Adrenal gland (tissue), 12 donors: ENCODE data around the gene MOB3B. TPM values are rescaled to one million over a fixed set of nuclear protein-coding genes. Genes with fewer than 3 reads are reported as not detected.

Experiments
- DNase-seq, 7 donors: peaks; one replicate each; pipeline ENCODE4 v3.0.0-alpha.2; 2019 to 2020
- H3K27ac ChIP-seq, 5 donors: fragments of 200-600 bp; sonication (generic) in 4 of 5; 1 replicate in 3 of 5; 2 replicates in 2 of 5; pipeline versions ENCODE4 v1.5.1 to v1.8.0; 2016 to 2020; ENCODE audit warnings: mild to moderate bottlenecking in 1 of 5
- H3K27me3 ChIP-seq: fragments of 200-600 bp; 2 replicates; pipeline ENCODE4 v1.8.0; 2021
- H3K36me3 ChIP-seq, 2 donors: fragments of 200-600 bp; replicated peaks in 1 of 2; 1 replicate in 1 of 2; 2 replicates in 1 of 2; pipeline versions ENCODE4 v1.5.1 to v1.8.0; 2018 to 2022
- H3K4me1 ChIP-seq, 2 donors: fragments of 200-600 bp; replicated peaks in 1 of 2; 1 replicate in 1 of 2; 2 replicates in 1 of 2; pipeline versions ENCODE4 v1.5.1 to v1.8.0; 2018 to 2021
- H3K4me3 ChIP-seq, 4 donors: fragments of 200-600 bp; sonication (generic) in 3 of 4; one replicate each; pipeline ENCODE4 v1.5.1; 2016 to 2018
- H3K9me3 ChIP-seq, 3 donors: fragments of 200-600 bp; sonication (generic) in 1 of 3; replicated peaks in 1 of 3; 1 replicate in 2 of 3; 2 replicates in 1 of 3; pipeline versions ENCODE4 v1.5.1 to v1.8.0; 2016 to 2021
- CTCF ChIP-seq, 6 experiments: fragments of 450-650 bp in 4 of 6; fragments of 200-600 bp in 2 of 6; sonication (generic) in 1 of 6; IDR thresholded peaks; 1 replicate in 5 of 6; 2 replicates in 1 of 6; pipeline versions ENCODE4 v1.5.1 to v1.8.0; 2016 to 2021; ENCODE audit warnings: antibody characterized with exemption in 6 of 6, mild to moderate bottlenecking in 2 of 6, moderate library complexity in 1 of 6
- POLR2A ChIP-seq, 2 donors: fragments of 450-650 bp; IDR thresholded peaks; one replicate each; pipeline ENCODE4 v1.6.1; 2017; ENCODE audit warnings: antibody characterized with exemption in 2 of 2, mild to moderate bottlenecking in 2 of 2, moderate library complexity in 1 of 2
- WGBS, 4 donors: extraction: QIAGEN DNeasy Blood & Tissue Kit in 2 of 4; methylation state at CpG; one replicate each; pipeline versions ENCODE4 v1.1.5 to v1.1.7; 2013 to 2017; 5-methylcytosine and 5-hydroxymethylcytosine counted together
- intact Hi-C, 2 donors: fragments of 100-400 bp; cut with DNase I; formaldehyde crosslinking; loops; one replicate each; pipeline versions ENCODE4 v1.14.1 to v1.15.0; 2022 to 2023
- polyA plus RNA-seq, 3 donors: library from polyadenylated mRNA; stranded (reverse); fragments of 200-250 nt in 2 of 3; fragments of 350-450 nt in 1 of 3; fragmentation: Illumina TruSeq in 1 of 3; extraction: RNeasy Lipid Tissue Mini Kit (QIAGEN cat#74804) in 1 of 3; gene quantifications; one replicate each; pipeline ENCODE4 v1.2.3, GENCODE V29; 2013 to 2014
- total RNA-seq, 9 donors: library from RNA; depleted of rRNA in 4 of 9; stranded (reverse); fragments of >200 nt in 4 of 9; fragments of 120-200 nt in 1 of 9; fragmentation: NEBNext Ultra II Directional in 1 of 9; extraction: Animal tissue kit (Norgen Biotek cat#: 25700) in 1 of 9; gene quantifications; one replicate each; pipeline versions ENCODE4 v1.1.0 to v1.2.4, GENCODE V29; 2013 to 2023
- donor health status: healthy with polysubstance abuse.
- donor health status: Bipolar disorder and iron deficiency.
- donor health status: DM: yes; HTN: yes; CAD: no.
- donor health status: DM: no; HTN: no; CAD: no.
- donor health status: DM: no; HTN: no; CAD: no.
- donor health status: DM: yes; HTN: yes; CAD: no.

The MOB3B gene
- total and polyA plus RNA-seq, 12 donors: 1.3 to 9.0 (median 3.4) TPM

- TF ChIP-seq POLR2A (IDR thresholded peaks at IDR 0.05) (no peak), CTCF (IDR thresholded peaks at IDR 0.05) (no peak)
- no peaks in the 10 kb centered on the region for H3K36me3 ChIP-seq
- no peaks in the 10 kb centered on the region for H3K9me3 ChIP-seq
- intact Hi-C loops: no loop called here
- DNase-seq: no peak
- H3K4me1 ChIP-seq: peaks cover 0 to 14% of the 10 kb centered on the region in 2 donors
- no peak overlapping the region for H3K4me3 ChIP-seq
- 82 to 90% (median 85%) methylated on average over 6 of the region's 6 CpGs for WGBS, 4 donors
- no peaks in the 10 kb centered on the region for H3K27me3 ChIP-seq
- H3K27ac ChIP-seq: no peak overlapping the region
Observed at GRCh38 chr9:27437652-27438373, 91.8 kb downstream of the MOB3B start.

- H3K36me3 ChIP-seq: no peaks in the 10 kb centered on the region
- no peak overlapping the region for H3K27ac ChIP-seq
- TF ChIP-seq POLR2A (IDR thresholded peaks at IDR 0.05) (no peak), CTCF (IDR thresholded peaks at IDR 0.05) (no peak)
- DNase-seq: no peak
- H3K4me3 ChIP-seq: no peak overlapping the region
- intact Hi-C loops: no loop called here
- no peaks in the 10 kb centered on the region for H3K9me3 ChIP-seq
- 73 to 80% (median 77%) methylated on average over 3 of the region's 3 CpGs for WGBS, 4 donors
- H3K4me1 ChIP-seq: peaks cover 0 to 21% of the 10 kb centered on the region in 2 donors
- H3K27me3 ChIP-seq: no peaks in the 10 kb centered on the region
Observed at GRCh38 chr9:27436234-27436633, 93.4 kb downstream of the MOB3B start.

- no peak for DNase-seq
- H3K27me3 ChIP-seq: no peaks in the 10 kb centered on the region
- peaks cover 0 to 21% of the 10 kb centered on the region in 2 donors for H3K4me1 ChIP-seq
- no peaks in the 10 kb centered on the region for H3K9me3 ChIP-seq
- WGBS, 4 donors: 32 to 47% (median 43%) methylated on average over 3 of the region's 3 CpGs
- TF ChIP-seq CTCF (IDR thresholded peaks at IDR 0.05): no peak
- no peak for TF ChIP-seq POLR2A (IDR thresholded peaks at IDR 0.05)
- no peak overlapping the region for H3K27ac ChIP-seq
- no peak overlapping the region for H3K4me3 ChIP-seq
- intact Hi-C loops: no loop called here
- H3K36me3 ChIP-seq: no peaks in the 10 kb centered on the region
Observed at GRCh38 chr9:27433631-27434325, 95.8 kb downstream of the MOB3B start.

GRCh38 chr9:27432308-27432707, 97.3 kb downstream of the MOB3B start:
- 21 to 31% (median 27%) methylated on average over 3 of the region's 3 CpGs for WGBS, 4 donors
- no peaks in the 10 kb centered on the region for H3K36me3 ChIP-seq
- peaks cover 0 to 21% of the 10 kb centered on the region in 2 donors for H3K4me1 ChIP-seq
- no peak overlapping the region for H3K27ac ChIP-seq
- no peaks in the 10 kb centered on the region for H3K9me3 ChIP-seq
- no peak overlapping the region for H3K4me3 ChIP-seq
- DNase-seq: no peak
- H3K27me3 ChIP-seq: no peaks in the 10 kb centered on the region
- intact Hi-C loops: no loop called here
- no peak for TF ChIP-seq POLR2A (IDR thresholded peaks at IDR 0.05)
- no peak for TF ChIP-seq CTCF (IDR thresholded peaks at IDR 0.05)
